HepG2 (cell line): ENCODE data around the gene TMBIM1. TPM values are rescaled to one million over a fixed set of nuclear protein-coding genes. Genes with fewer than 3 reads are reported as not detected.

Experiments
- ATAC-seq: fragments of 200-7000 bp; cut with Tn5 transposase; 3 replicates; pipeline ENCODE4 v1.9.1; 2020; ENCODE audit warnings: mild to moderate bottlenecking, moderate library complexity
- BruUV-seq: library from RNA; stranded (reverse); fragments of 400-500 nt; replicated peaks from 2 replicates; lab custom pipeline; 2021; lab: Mats Ljungman, UMichigan
- CTCF ChIA-PET: fragments of 300-600 bp; formaldehyde crosslinking; extraction: SDS; loops from one replicate; lab custom pipeline; 2021; ENCODE audit warnings: low total read pairs, inconsistent platforms, low intra/inter-chr PET ratio; lab: Yijun Ruan, JAX
- POLR2A ChIA-PET: fragments of 350-600 bp; sonication (Branson Sonifier 250); formaldehyde crosslinking; loops from one replicate; lab custom pipeline; 2020; ENCODE audit warnings: antibody characterized with exemption, inconsistent platforms; lab: Yijun Ruan, JAX
- DNase-seq: peaks from one replicate; pipeline ENCODE4 v3.0.0-alpha.2; 2015; ENCODE audit warnings: low spot score
- FAIRE-seq: peaks from 3 replicates; lab custom pipeline; 2011; peaks lifted over from hg19 to GRCh38; lab: Jason Lieb, UNC
- H2AFZ ChIP-seq: one replicate; pipeline ENCODE4 v1.6.1; 2011; ENCODE audit warnings: low read length, inconsistent platforms
- H3K27ac ChIP-seq: fragments of 300-600 bp; 3 replicates; pipeline ENCODE4 v1.8.0; 2011; ENCODE audit warnings: mixed run types, mild to moderate bottlenecking, mixed read lengths, low read length, inconsistent platforms; ENCODE audit not compliant: insufficient read depth; ENCODE audit errors: extremely low read length
- H3K27me3 ChIP-seq, 2 experiments: fragments of 200-600 bp in 1 of 2; 2 replicates in 1 of 2; 3 replicates in 1 of 2; pipeline versions ENCODE4 v1.6.0 to v1.8.0; 2011; ENCODE audit warnings: low read length in 2 of 2, mild to moderate bottlenecking in 2 of 2, moderate library complexity in 2 of 2, inconsistent platforms in 1 of 2; ENCODE audit not compliant: insufficient read depth in 2 of 2, control insufficient read depth in 1 of 2
- H3K36me3 ChIP-seq, 2 experiments: fragments of 200-600 bp in 1 of 2; replicated peaks in 1 of 2; 2 replicates in 1 of 2; 3 replicates in 1 of 2; pipeline versions ENCODE4 v1.5.1 to v1.8.0; 2011; ENCODE audit warnings: low read length in 2 of 2, inconsistent platforms in 1 of 2; ENCODE audit not compliant: insufficient read depth in 2 of 2, control insufficient read depth in 1 of 2
- H3K4me1 ChIP-seq: 2 replicates; pipeline ENCODE4 v1.5.1; 2012; ENCODE audit warnings: low read length, inconsistent platforms; ENCODE audit not compliant: insufficient read depth
- H3K4me2 ChIP-seq: 2 replicates; pipeline ENCODE4 v1.6.0; 2011; ENCODE audit warnings: low read depth, low read length, inconsistent platforms
- H3K4me3 ChIP-seq, 3 experiments: fragments of 200-600 bp in 1 of 3; sonication (generic), shearing (Covaris generic) in 1 of 3; replicated peaks in 1 of 3; 2 replicates each; pipeline ENCODE4 v1.5.1; 2011 to 2016; ENCODE audit warnings: low read length in 3 of 3, inconsistent platforms in 2 of 3, low read depth in 2 of 3, mild to moderate bottlenecking in 2 of 3, control low read depth in 1 of 3, mixed read lengths in 1 of 3; ENCODE audit not compliant: insufficient read depth in 1 of 3
- H3K79me2 ChIP-seq: one replicate; pipeline ENCODE4 v1.6.1; 2011; ENCODE audit warnings: low read length, inconsistent platforms; ENCODE audit not compliant: insufficient read depth
- H3K9ac ChIP-seq: 2 replicates; pipeline ENCODE4 v1.6.0; 2011; ENCODE audit warnings: mild to moderate bottlenecking, low read depth, low read length, inconsistent platforms; ENCODE audit not compliant: insufficient read depth
- H3K9me3 ChIP-seq: 2 replicates; pipeline ENCODE4 v1.5.1; 2012; ENCODE audit warnings: mild to moderate bottlenecking, low read length
- H4K20me1 ChIP-seq: 2 replicates; pipeline ENCODE4 v1.6.0; 2011; ENCODE audit warnings: inconsistent platforms, mild to moderate bottlenecking, low read length, moderate library complexity; ENCODE audit not compliant: insufficient read depth
- ATF1 ChIP-seq: IDR thresholded peaks from 2 replicates; pipeline ENCODE4 v1.6.1; 2016; ENCODE audit warnings: mild to moderate bottlenecking, control low read depth
- KAT7 ChIP-seq: IDR thresholded peaks from 2 replicates; pipeline ENCODE4 v1.6.1; 2018; ENCODE audit warnings: borderline replicate concordance, missing compliant biosample characterization
- NR2C2 ChIP-seq: sonication (generic); formaldehyde crosslinking; IDR thresholded peaks from 2 replicates; pipeline ENCODE4 v1.4.0; 2020; ENCODE audit warnings: missing genetic modification reagents, mild to moderate bottlenecking, moderate library complexity, borderline replicate concordance
- ZBTB7B ChIP-seq: sonication (generic); formaldehyde crosslinking; IDR thresholded peaks from 2 replicates; pipeline ENCODE4 v1.4.0; 2020; ENCODE audit warnings: missing genetic modification reagents
- ZNF629 ChIP-seq: sonication (generic); formaldehyde crosslinking; conservative IDR thresholded peaks from 2 replicates; pipeline ENCODE4 v1.5.0; 2020; ENCODE audit warnings: missing genetic modification reagents
- ZNF788 ChIP-seq: sonication (generic); formaldehyde crosslinking; IDR thresholded peaks from 2 replicates; pipeline ENCODE4 v1.5.0; 2020; ENCODE audit warnings: mild to moderate bottlenecking, missing genetic modification reagents, borderline replicate concordance
- WGBS: methylation state at CpG from one replicate; pipeline ENCODE4 v1.1.6; 2017; ENCODE audit warnings: low lambda C conversion rate; 5-methylcytosine and 5-hydroxymethylcytosine counted together
- in situ Hi-C: cut with HindIII; loops from 2 replicates; pipeline ENCODE4 v1.10.0; 2017; ENCODE audit warnings: low pct_unique_long_range_greater_than_20kb; ENCODE audit not compliant: extremely low pct_ligation_motif_present
- intact Hi-C: fragments of 100-400 bp; cut with micrococcal nuclease; formaldehyde crosslinking; loops from one replicate; pipeline ENCODE4 v1.10.0; 2022; ENCODE audit not compliant: unreplicated experiment
- polyA plus RNA-seq, 8 experiments: library from polyadenylated mRNA; depleted of rRNA in 3 of 8; stranded (reverse) in 7 of 8; unstranded in 1 of 8; fragments of >200 nt; fragmentation: Illumina TruSeq in 4 of 8; extraction: Trizol in 4 of 8; gene quantifications; 2 replicates each; pipeline versions ENCODE4 v1.2.1 to v1.2.3, GENCODE V29; 2011 to 2016; ENCODE audit warnings: low read depth in 4 of 8, missing spikeins in 1 of 8, mixed read lengths in 1 of 8; ENCODE audit not compliant: insufficient read depth in 1 of 8
- total RNA-seq, 5 experiments: library from RNA; depleted of rRNA; stranded (reverse); fragments of >200 nt; fragmentation: Illumina TruSeq; extraction: Trizol; gene quantifications; 2 replicates each; pipeline ENCODE4 v1.2.3, GENCODE V29; 2016; ENCODE audit warnings: low read depth in 1 of 5
- TF ChIP-seq, protein P1 (sequence below): IDR thresholded peaks from 2 replicates; pipeline ENCODE4 v1.6.1; 2016; ENCODE audit warnings: low read depth, borderline replicate concordance
- TF ChIP-seq, protein P2 (sequence below): IDR thresholded peaks from 2 replicates; pipeline ENCODE4 v1.6.1; 2012; ENCODE audit warnings: low read depth, low read length, improper control_type of control experiment

The TMBIM1 gene
- total and polyA plus RNA-seq, 2 of the 13 experiments (the other 11 are each of a cell fraction or from before 2014, with no cell fraction given) = 127 to 139 TPM

DNA sequence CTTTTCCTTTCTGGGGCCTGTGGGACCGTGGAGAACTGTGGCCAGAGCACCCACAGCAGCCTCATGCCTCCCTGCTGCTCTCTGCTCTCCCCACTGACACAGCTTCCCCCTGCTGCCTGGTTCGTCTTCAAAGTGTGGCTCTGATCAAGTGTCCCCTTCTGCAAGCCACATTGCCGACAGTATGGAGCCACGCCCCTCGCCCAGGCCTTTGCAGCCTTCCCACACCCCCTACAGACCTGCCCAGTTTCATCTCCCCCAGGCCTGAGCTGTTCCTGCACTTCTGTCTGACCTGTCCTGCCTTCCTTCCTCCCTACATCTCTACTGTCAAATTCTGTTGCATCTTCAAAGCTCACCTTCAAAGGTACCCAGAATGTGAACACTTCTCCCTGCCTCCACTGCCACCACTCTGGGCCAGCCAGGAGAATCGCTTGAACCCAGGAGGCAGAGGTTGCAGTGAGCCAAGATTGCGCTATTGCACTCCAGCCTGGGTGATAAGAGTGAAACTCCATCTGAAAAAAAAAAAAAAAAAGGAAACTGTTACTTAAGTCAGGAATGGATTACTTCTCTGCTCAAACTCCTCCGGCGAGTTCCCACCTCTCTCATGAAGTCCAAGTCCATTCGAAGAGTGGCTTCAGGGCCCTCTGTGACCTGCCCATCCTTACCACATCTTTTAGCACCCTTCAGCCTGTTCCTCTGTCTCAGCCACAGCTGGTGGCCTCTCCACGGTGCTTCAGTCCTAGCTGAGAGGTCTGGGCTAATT is 35.3 kb upstream of the TMBIM1 start (continued):
- TF ChIP-seq, protein P1, sequence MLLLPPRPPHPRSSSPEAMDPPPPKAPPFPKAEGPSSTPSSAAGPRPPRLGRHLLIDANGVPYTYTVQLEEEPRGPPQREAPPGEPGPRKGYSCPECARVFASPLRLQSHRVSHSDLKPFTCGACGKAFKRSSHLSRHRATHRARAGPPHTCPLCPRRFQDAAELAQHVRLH = no peak
- TF ChIP-seq ZBTB7B (CRISPR knock-in tag) = no peak
- TF ChIP-seq NR2C2 (CRISPR knock-in tag) = no peak
- TF ChIP-seq KAT7 (CRISPR knock-in tag) = no peak

DNA sequence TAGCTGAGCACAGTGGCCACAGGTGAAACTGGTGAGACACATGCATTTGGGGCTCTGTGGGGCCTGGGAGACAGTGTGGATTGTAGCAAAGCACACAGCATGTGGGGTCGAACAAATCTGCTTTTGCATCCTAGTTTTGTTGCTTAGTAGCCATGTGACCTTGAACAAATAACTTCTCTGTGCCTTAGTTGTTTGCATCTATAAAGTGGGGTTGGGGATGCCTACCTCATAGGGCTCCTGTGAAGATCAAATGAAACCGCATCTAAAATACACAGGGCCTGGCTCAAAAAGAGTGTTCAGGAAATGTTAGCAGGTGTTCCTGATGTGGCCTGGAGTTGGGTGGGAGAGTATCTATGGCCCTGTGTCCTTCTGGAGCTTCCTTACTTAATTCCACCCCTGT is 34.0 kb upstream of the TMBIM1 start:
- H2AFZ ChIP-seq = no peak overlapping the region
- ChIA-PET CTCF (no interaction called here), POLR2A (interaction anchor here (1.4 kb wide), 1 partner anchor 33 kb away, joined by 3 read pairs; no protein-coding TSS in a partner anchor)
- H3K4me2 ChIP-seq = no peak overlapping the region
- peaks cover 0 to 1% of the 10 kb centered on the region in 2 experiments; a peak in 1 of 5 replicates for H3K36me3 ChIP-seq
- no peak overlapping the region for H3K27ac ChIP-seq
- no peaks in the 10 kb centered on the region; a peak in 1 of 5 replicates for H3K27me3 ChIP-seq
- H3K4me1 ChIP-seq = peaks cover 53% of the 10 kb centered on the region
- intact Hi-C loops = no loop called here
- no peak overlapping the region for H3K9ac ChIP-seq
- H3K4me3 ChIP-seq = no peak overlapping the region
- FAIRE-seq = no peak
- in situ Hi-C loops = no loop called here
- no peak for DNase-seq
- TF ChIP-seq, protein P2, sequence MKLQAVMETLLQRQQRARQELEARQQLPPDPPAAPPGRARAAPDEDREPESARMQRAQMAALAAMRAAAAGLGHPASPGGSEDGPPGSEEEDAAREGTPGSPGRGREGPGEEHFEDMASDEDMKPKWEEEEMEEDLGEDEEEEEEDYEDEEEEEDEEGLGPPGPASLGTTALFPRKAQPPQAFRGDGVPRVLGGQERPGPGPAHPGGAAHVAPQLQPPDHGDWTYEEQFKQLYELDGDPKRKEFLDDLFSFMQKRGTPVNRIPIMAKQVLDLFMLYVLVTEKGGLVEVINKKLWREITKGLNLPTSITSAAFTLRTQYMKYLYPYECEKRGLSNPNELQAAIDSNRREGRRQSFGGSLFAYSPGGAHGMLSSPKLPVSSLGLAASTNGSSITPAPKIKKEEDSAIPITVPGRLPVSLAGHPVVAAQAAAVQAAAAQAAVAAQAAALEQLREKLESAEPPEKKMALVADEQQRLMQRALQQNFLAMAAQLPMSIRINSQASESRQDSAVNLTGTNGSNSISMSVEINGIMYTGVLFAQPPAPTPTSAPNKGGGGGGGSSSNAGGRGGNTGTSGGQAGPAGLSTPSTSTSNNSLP = no peak
- 0 out of 2 replicates have a peak, but pooled peaks have one; percentile 27 for TF ChIP-seq ZNF788
- TF ChIP-seq ZNF629 (CRISPR knock-in tag) = peak; percentile 72
- TF ChIP-seq ATF1 = no peak
- TF ChIP-seq, all 625 proteins: peak for 2
- 85% methylated on average over 2 of the region's 2 CpGs for WGBS
- Histone ChIP-seq H3K79me2 (no peaks in the 10 kb centered on the region), H4K20me1 (no peaks in the 10 kb centered on the region), H3K9me3 (no peaks in the 10 kb centered on the region)
- ATAC-seq = no peak
- TSS peak; percentile 29 for BruUV-seq
